GM08714 (cell line): Measurements from ENCODE around the gene SHC4.
"Not testable (repeated sequence)": the region's sequence is repeated elsewhere in the genome, so short reads cannot be mapped to it uniquely, and the experiment has no call there.

Source experiments
- H3K4me3 ChIP-seq: fragments of 200-500 bp; sonication (Bioruptor generic); 2 replicates; pipeline ENCODE4 v1.5.1; 2014; ENCODE audit warnings: mild to moderate bottlenecking, low read length, inconsistent platforms
- ZNF274 ChIP-seq: IDR thresholded peaks from 2 replicates; pipeline ENCODE4 v1.6.1; 2012; ENCODE audit warnings: mild to moderate bottlenecking, low read depth, low read length

Gene SHC4

DNA sequence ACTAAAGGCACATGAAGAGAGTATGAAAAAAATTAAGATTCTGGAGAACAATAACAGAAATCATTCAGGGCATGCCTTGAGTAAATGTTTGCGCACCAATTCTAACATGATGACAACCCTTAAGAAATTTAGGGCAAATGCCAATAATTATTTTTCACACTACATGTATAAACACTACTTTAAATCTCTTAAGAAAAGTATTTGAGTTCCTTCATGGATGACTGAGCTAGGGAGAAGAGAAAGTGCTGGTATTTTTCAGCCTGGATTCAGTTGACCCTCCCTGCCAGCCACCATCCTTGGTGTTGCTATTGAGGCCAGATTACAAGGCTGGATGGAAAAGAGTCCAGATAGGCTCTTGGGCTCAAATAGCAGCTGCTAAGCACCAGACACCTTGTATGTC is 93.8 kb downstream of the SHC4 start:
- no peak overlapping the region for H3K4me3 ChIP-seq
- no peak for TF ChIP-seq ZNF274

DNA sequence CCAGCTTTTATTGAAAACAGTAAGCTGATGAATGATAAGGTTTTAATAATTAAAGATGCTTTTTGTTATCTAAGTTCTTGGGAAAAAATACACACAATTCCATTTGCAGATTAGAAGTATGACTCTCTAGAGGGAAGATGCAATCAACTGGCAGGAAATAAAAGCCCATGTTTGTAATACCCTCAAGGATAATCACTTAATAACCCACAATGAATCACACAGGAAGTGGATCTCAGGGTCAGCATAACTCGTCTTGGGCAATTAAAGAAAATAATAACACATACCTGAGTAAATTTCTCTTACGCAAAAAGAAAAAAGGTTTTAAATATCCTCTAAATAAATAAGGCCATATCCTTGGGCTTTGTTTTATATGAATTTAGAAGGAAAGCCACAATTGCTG is 95.2 kb downstream of the SHC4 start:
- no peak for TF ChIP-seq ZNF274
- H3K4me3 ChIP-seq, result no peak overlapping the region

DNA sequence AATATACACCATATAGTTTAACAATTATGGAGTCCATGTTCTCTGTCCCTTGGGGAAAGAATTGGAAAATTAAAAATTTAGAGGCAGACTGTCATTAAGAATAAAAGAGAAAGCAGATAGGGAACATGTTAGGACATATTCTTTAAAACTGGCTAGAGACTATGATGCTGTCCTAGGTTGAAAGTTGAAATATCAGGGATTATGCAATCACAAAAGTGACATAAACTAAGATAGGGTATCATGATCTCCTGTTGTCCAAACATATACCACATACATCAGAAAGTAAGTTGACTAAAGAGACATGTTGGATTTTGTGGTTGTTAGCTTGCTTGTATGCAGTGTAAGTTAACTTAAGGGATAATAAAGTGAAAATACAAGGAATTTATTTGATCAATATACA is 95.7 kb downstream of the SHC4 start:
- no peak for TF ChIP-seq ZNF274
- H3K4me3 ChIP-seq, result no peak overlapping the region

DNA sequence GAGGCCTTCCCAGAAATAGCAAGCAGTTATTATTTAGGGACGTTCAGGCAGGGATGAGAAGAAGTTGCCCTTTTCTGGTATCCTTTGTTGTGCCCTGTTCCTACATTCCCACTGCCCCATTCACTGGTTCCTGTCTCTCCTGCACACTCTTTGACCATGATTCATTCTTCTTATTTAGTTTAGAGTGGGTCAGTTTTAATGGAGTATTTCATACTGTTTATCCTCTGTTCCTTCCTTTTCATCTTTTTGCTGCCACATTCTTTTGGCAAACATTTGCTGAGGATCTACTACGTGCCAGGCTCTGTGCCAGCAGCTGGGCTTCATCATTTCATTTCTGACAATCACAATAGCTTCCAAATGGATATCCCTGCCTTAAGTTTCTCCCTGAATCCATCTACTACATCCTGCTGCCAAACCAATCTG is 97.6 kb downstream of the SHC4 start:
- no peak overlapping the region for H3K4me3 ChIP-seq
- TF ChIP-seq ZNF274, result no peak

DNA sequence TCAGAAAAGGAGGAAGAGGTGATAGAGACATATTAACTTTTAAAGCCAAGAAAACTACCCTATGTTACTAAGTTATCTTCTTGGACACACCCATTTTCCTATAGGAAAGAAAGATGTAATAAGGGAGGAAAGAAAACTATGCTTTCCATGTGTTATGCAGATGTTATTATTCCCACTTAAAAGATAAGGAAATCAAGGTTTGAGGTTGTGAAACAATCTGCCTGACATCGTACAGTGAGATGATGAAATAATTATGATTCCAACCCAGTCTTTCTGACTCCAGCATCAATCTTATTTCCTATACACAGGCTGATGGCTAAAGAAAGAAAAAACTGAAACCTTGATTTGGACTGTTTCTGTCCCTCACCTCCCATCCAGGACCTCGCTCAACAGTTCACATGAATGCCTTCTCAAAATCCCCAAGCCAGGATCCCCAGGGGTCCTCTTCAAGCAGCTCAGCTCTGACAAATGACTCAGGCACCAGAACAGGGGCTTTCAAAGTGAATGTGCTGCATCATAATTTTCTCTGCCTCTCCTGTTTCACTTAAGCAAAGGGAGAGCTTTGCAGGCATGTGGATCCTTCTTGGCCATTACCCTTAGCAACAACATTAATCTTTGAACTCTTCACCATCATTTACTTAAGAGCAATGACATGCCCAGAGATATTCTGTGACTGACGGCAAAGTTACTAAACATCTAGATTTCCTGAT is 98.2 kb downstream of the SHC4 start:
- H3K4me3 ChIP-seq, result no peak overlapping the region
- no peak for TF ChIP-seq ZNF274

DNA sequence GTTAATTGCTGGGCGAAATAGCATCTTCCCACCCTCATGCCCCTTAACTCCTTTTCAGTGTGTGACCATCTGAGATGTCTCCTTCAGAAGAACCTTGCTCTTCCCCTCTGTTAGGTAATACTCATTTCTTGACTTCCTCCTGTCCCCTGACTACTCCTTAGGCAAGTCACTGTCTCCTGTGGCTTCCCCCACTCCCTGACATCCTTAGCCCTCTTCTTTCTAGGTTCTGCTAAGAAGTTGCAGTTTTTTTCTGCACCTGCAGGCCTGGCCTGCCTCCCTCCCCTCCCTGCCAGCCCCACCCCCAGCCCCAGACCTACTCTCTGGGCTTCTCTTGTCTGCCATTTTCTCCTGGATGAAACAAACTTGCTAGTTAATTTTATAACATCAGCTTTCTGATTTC is 101.0 kb downstream of the SHC4 start:
- no peak for TF ChIP-seq ZNF274
- no peak overlapping the region for H3K4me3 ChIP-seq

DNA sequence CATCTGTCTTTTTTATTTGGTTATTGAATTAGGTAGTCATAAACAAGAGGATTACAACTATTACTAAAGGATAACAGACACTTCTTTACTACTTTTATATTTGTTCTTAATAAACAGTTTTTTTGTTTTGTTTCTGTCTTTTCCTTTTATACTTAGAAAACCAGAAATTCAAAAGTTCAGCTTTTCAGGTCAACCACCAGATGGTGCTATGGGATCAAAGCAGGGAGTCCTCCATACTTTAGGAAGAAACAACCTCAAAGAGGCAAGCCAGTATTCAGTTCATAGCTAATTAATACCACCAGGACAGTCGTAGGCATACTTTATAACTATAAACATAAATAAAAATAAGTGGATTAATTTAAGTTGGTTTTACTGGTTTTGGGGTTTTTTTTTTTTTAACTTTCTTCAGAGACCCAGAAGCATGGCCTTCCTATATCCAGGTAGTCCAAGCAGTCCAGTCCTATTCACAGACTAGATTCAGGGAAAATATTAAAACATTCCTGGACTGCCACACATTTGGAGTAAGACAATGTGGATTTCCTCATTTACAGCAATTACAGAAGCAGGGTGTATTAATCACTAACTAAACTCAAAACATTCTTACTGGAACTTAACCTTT is 101.8 kb downstream of the SHC4 start:
- H3K4me3 ChIP-seq, result no peak overlapping the region
- no peak for TF ChIP-seq ZNF274

DNA sequence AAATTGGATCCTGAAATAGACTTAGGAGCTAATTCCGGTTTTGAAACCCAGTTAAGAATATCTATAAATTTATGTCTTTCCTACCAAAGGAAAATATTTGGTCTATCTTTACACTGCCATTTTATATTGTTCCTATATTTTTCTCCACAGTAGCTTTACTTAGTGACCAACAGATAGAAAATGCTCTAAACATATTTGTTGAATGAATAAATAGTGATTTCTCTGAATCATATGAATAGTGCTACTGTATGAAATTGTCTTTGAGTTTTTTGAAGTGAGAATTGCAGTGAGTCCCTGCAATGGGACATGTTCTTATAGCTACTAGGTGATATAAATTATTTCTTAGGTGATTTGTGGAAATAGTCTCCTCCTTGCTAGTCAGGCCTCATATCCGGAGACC is 104.3 kb downstream of the SHC4 start:
- no peak overlapping the region for H3K4me3 ChIP-seq
- TF ChIP-seq ZNF274, result no peak

DNA sequence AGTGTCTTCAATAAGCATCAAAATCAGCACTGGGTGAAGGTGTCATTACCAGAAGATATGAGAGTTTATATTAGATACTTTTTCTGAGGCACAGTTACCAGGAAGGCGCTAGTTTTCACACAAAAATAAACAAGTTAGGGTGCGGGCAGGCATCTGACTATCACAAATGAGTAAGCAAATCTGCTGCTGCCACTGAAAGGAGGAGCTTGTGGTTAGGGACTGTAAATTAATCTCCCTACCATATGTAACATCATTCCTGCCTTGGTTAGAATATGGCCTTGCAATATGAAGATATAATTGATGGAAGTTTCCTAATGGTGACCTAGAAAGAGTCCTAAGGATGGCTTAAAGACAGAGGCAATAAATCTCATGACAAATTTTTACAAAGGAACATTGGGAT is 105.3 kb downstream of the SHC4 start:
- no peak overlapping the region for H3K4me3 ChIP-seq
- no peak for TF ChIP-seq ZNF274

DNA sequence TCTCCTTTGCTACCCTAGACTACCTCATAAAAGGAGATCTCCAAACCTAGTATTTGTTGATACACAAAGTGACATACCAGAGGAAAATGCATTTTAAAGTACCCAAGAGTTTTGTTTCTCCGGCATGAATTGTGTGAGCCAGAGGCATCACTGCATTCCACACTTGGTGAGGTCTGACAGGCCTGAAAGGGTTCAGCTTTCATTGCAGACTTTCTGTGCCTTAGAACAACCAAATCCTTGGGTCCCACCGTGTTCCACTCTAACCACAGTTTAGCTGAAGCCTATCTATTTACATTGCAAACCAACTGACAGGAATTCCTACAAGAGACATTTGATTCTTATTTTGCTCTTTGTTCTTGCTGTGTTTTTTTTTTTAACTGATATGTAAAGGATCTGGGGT is 106.8 kb downstream of the SHC4 start:
- no peak for TF ChIP-seq ZNF274
- no peak overlapping the region for H3K4me3 ChIP-seq

DNA sequence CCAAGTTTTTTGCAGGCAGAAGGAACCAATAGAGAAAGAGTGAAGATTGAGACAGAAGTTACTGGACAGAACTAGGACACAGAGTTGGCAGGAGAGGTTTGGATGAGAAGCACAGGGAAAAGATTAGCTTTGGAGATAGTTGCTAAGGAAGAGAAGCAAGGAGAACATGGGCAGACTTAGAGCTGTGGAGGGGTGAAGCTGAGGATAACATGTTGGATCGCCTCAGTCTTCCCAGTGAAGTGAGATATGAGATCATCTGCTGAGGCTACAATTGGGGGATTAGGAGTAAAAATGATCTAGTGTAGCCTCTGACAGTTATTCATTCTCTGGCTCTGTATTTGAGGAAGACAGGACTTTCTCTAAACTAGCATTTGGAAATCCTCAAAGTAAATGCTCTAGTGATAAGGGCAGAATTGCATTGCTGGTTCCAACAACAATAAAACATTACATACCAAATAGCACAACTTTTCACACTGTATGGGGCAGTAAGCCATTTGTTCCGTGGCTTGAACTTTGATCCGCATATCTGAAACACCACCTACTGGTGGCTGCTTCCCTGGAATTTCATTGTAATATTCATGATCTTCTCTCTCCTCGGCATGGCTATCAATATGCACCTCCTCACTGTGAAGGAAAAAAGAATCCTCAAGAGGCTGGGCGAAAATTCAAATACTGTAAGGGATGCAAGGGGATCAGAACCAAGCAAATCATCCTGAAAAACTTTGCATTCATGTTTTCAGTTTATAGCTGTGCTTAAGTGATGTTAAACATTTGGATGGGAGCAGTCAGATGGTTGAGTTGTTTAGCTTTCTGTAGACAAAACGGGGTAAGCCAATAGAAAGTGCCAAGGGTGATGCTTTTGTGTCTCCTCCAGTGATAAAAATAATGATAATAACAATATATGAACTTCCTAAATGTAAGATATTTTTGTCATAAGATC is 107.9 kb downstream of the SHC4 start:
- no peak for TF ChIP-seq ZNF274
- H3K4me3 ChIP-seq, result no peak overlapping the region

DNA sequence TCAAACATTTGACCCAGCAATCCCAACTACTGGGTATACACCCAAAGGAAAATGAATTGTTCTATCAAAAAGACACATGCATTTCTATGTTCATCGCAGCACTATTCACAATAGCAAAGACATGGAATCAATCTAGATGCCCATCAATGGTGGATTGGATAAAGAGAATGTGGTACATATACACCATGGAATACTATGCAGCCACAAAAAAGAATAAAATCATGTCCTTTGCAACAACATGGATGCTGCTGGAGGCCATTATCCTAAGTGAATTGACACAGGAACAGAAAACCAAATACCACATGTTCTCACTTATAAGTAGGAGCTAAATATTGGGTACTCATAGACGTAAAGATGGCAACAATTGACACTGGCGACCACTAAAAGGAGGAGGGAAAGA is 109.3 kb downstream of the SHC4 start:
- H3K4me3 ChIP-seq, result not testable (repeated sequence)

DNA sequence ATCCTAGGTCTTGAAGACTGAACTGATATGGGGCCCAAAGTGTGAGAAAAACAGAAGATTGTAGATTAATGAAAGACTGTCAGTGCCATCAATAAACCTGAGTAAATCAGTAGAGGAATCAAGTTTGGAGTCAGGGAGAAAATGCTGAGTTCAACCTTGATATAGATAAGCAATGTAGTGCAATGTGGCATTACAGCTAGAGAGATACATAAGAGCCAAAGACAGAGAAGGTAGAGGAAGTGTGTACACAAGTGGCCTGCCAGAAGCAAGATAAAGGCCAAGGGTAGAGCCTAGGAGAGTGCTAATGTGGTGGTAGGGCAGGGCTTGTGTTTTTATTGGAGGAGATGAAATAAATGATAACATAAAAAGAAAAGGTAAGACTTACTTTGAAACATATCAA is 111.8 kb downstream of the SHC4 start:
- no peak for TF ChIP-seq ZNF274

DNA sequence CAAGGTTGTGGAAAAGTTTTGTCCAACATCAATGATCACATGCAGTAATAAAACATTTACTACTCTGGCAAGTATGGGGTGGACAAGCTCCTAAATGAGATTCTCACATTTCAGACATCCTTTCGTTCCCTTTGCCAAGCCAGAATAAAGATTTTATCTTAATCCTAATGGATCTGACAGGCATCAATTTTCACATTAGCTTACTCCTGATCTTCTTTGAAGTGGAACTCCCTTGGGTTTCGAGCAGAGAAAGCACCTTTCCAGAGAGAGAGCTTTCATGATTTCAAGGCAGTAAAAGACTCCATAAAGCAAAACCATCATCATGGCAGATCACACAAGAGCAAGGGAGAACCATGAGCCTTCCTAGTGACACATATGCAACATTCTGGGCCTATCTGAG is 113.1 kb downstream of the SHC4 start:
- no peak for TF ChIP-seq ZNF274
- H3K4me3 ChIP-seq, result no peak overlapping the region

More for the DNA sequence above, 111.8 kb downstream of the SHC4 start:
- H3K4me3 ChIP-seq, result no peak overlapping the region

DNA sequence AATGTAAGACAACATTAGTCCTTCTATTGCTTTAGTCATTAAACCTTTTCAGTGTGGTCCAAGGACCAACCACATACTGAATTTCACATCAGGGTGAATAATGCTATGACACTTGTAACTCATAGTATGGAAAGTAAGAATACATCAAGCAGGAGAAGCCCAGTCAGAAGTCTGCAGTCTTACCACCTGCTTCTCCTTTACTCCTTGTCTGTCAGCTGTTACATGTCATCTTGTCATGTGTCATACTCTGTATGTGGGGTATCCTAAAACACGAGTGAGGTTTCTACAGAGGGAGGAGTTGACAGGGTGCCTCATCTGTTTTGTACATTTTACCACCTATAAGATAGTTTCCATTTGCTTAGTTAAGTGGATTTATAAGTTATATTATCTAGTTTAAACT is 118.6 kb downstream of the SHC4 start:
- TF ChIP-seq ZNF274, result no peak
- H3K4me3 ChIP-seq, result no peak overlapping the region
